NK-92 (cell line): ENCODE data around the gene GAB2.
"Not testable (repeated sequence)": the region's sequence is repeated elsewhere in the genome, so short reads cannot be mapped to it uniquely, and the experiment has no call there.

Source experiments
- DNase-seq: peaks from one replicate; lab custom pipeline; 2025; ENCODE audit not compliant: unreplicated experiment; lab: John Stamatoyannopoulos, UW

Gene GAB2

DNA sequence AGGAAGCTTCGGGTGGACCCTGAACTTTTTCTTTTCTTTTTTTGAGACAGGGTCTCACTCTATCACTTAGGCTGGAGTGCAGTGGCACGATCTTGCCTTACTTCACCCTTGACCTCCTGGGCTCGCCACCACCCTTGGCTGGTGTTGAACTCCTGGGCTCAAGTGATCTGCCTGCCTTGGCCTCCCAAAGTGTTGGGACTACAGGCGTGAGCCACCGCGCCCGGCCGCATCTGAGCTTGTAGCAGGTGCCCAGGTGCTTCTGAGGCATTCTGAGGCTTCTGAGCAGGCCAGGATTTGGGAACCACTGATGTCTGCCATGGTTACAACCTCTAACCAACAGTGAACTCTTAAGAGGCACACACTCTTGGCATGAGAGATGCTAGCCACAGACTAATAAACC is 223.8 kb downstream of the GAB2 start:
- DNase-seq = no peak

DNA sequence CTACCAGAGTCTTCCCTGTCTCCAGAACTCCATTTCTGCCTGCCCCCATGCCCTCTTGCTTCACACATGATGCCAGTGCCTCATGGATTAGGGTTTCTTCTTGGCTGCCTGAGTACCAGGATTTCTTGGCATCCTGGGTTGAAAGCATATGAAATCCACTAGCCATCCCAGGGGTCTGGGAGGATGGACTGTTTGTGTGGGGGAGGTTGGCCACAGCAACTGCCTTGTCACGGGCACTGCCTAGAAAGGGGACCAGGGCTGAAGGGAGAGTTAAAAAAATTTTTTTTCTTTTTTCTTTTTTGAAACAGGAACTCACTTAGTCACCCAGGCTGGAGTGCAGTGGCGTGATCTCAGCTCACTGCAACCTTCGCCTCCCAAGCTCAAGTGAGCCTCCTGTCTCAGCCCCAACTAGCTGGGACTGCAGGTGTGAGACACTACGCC is 224.7 kb downstream of the GAB2 start:
- DNase-seq = no peak

DNA sequence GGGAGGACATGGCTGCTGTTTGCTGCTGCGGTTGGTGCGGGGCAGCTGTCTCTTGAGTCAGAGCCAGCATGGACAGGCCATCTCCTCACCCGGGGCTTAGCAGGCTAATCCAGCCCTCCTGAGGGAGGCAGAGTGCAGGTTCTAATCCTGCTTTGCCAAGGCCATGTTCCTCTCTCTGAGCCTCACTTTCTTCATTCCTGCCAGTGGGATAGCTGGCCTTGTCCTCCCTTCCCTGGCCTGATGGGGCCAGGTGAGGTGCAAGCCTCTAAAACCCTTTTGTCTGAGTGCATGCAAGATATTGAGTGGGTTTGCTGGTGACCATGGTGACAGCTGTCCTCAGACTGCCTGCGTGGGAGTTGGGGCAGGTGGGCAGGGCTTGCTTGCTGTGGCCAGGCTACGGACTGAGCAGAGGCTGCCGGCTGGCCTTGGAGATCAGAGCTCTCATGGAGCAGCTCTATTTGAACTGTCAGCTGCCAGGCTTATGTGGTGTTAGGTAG is 225.3 kb downstream of the GAB2 start:
- no peak for DNase-seq

DNA sequence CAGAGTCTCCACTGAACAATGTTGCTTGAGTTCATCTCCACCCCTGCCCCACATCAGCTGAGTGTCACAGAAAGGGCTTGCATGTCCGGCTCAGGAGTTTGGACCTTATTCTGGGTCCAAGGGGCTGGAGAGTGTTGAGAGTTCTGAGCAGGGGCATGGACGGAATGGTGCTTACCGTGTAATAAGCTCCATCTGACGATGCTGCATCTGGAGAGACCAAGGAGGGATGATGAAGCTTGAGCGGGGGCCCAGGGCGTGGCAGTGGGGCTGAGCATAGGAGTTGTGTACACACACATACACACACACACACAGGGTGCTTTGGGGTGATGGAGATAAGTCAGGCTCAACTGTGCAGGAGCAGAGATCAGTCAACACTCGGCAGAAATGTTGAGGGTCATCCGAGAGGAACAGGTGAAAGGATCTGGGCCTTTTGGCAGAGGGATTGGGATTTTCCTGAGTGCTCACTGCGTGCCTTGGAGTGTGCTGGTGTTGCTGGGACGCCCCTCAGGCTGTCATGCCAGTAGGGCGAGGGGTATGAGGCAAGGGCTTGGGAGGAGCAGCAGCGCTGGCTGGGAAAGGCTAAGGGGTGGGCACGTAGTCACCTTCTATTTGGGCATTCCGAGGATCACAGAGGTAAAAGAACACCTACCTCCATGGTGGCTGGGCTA is 226.6 kb downstream of the GAB2 start:
- DNase-seq = no peak

DNA sequence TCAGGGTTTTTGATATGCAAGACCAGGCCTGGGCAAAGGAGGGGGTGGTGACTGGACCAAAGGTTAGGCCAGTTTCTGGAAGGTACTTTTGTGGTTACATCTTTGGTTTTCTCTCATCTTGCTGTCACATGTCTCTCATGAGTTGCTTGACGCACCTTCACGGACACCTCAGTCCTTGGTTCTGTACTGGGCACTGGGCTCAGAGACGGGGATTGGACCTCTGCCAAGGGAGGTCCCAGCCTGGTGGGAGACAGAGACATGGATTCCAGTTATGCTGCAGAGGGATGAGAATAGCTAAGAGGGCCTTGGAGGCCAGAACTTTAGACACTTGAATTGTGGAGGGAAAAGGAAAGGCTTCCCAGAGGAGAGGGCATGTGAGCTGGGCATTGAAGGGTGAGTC is 227.2 kb downstream of the GAB2 start:
- DNase-seq = no peak

- no peak for DNase-seq
These were observed 227.8 kb downstream of the GAB2 start for GRCh38 chr11:78189851-78190250.

DNA sequence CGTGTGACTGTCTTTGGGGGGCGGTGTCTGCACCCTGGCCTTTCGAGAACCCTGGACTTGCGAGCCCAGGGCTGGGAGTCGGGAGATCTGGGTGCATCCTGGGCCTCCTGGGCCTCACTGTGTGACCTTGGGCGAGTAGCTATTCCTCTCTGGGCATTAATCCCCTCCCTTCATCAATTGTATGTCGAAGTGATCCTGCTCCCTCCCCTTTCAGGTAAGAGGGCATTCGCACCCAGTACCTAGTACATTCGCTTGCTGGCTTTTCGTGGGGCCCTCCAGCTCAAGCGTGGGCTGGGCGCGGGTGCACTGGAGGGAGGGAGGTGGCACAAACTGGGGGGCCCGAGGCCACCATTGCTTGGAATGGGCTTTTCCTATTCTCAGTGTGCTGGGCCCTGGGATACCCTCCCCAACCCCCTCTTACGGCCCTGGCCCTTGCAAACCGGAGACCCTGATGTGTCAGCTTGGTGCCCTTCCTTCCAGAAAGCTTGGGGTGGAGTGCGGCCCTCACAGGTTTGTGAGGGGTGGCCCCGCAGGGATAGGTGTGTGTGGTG is 228.4 kb downstream of the GAB2 start:
- DNase-seq = no peak

DNA sequence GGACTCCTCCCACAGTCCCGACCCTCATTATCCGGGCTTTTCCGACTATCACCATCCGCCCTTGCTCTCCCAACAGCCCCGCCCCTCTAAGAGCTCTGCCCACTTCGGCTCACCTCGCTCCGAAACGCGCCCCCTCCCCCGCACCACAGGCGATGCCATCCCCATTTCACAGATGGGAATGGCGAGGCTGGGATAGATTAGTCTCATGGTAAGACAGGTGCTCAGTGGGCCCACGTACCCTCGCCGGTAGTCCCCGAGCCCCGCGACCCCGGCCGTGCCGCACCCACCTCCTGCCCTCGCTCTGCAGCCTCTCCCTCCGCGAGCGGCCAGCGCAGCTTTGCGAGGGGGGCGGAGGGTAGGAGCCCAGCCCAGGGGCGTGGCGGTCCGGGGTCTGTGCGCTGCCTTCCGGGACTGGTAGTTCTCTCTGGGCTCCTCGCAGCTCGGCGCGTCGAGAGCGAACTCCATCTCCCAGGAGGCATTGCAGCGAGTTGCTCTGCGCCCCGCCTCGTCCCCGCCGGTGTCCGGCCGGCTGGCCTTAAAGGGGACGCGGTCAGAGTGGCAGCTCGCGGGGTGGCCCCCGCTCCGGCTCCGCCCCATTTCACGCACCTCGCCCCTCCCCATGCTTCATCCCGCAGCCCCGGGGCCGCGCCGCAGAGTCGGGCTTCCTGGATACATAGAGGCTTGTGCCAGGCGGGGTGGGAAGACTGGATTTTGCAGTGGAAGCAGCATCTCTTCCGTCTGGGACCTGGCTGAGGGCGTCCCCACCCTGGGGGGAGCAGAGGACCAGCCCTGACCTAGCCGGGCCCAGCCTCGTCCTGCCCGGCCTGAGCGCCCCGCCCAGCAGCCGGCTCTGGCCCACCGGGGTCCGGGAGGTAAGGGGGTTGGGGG is 229.1 kb downstream of the GAB2 start, which contains the start of the genes KCTD21 and USP35:
Gene KCTD21 (minus strand): TSS at position 341 of the 888 bp plus-strand sequence. CDS start 14,072 bp downstream, outside the sequence.
Gene USP35 (plus strand): TSS at position 634 of the 888 bp plus-strand sequence. CDS start 7,327 bp downstream, outside the sequence.
- peak; percentile 16 for DNase-seq

DNA sequence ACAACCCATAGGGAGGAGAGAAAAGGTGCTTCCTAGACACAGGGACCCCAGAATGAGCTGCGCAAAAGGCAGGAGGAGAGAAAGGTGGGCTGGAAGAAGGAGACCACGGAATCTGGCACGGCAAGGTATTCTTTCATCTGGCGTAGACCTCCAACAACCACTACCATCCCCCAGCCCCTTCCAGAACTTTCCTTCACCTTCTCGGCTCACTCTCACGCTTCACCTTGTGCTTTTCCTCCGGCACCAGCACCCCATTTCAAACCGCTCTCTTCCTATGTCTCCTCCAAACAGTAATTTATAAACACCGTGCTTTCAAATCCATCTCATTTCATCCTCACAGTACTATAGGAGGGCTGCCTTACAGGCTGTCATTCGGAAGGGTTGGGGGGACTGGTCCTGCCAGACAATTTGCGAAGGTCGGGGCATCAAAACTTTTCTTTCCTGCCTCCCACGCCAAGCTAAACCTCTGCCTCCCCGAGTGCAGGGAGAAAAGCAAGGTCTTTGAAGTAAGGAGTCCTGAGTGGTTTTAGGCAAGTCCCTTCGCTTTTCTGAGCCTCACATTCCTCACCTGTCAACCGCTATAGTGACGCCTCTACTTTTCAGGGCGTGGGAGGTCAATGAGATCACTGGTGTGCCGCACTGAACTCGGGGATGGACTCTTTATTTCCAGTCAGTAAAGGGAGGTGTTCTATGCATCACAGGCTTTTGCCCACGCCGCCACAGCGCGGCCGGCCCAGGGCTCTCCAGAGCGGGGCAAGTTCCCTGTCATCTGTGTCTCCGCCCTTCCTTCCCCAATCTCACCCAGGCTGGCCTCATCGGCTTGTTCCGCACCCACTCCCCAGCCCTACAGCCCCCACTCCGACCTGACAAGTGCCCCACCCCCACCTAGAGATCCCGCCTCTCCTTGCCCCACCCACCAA is 230.0 kb downstream of the GAB2 start:
- DNase-seq = no peak

GRCh38 chr11:78181185-78181584 is 236.4 kb downstream of the GAB2 start:
- DNase-seq = no peak

- no peak for DNase-seq
These were observed 236.9 kb downstream of the GAB2 start for GRCh38 chr11:78180751-78181150.

- no peak for DNase-seq
These were observed 238.1 kb downstream of the GAB2 start for GRCh38 chr11:78179459-78180071.

- no peak for DNase-seq
These were observed 240.4 kb downstream of the GAB2 start for GRCh38 chr11:78177216-78177615.

DNA sequence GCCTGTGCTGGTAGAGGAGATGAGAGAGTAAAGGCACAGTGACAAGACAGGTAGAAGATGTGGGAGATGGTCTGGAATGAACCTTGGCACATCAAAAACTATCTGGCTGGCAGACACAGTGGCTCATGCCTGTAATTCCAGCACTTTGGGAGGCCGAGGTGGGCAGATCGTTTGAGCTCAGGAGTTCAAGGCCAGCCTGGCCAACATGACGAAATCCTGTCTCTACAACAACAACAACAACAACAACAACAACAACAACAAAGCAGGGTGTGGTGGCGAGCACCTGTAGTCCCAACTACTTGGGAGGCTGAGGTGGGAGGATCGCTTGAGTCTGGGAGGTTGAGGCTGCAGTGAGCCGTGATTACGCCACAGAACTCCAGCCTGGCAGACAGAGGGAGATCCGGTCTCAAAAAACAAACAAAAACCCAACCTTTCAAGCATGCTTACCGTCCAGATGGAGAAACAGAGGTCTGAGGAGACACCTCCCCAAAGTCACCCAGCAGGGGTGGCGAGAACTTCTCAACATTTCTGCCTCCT is 240.9 kb downstream of the GAB2 start:
- DNase-seq = no peak

- not testable (repeated sequence) for DNase-seq
These were observed 241.8 kb downstream of the GAB2 start for GRCh38 chr11:78175862-78176261.

- no peak for DNase-seq
These were observed 245.7 kb downstream of the GAB2 start for GRCh38 chr11:78171951-78172350.

DNA sequence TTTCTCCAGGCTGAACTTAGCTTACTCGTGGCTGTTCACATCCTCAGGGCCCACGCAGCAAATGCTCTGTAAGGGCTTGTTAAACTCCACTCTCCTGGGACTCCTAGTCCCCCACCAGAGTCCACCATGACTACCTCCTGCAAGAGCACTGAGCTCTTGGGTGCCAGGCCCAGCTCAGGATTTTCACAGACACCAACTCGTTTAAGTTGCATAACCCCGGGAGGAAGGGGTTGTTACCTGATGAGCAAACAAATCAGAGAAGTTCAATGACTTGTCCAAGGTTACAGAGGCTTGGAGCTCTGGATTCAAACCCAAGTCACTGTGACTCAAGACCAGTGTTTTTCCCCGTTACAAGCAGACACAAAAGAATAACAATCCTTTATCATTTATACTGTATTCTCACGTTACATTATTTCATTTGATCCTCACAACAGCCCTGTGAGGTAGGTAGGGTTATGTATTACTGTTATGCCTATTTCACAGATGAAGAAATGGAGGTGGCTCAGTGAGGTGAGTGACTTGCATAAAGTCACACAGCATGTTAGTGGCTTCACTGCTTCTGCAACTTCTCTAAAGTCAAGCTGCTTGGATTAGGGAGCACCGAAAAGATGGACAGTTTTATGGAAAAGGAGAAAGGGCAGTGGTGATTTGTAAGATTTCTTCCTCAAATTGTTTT is 246.6 kb downstream of the GAB2 start:
- no peak for DNase-seq

- DNase-seq = no peak
These were observed 247.2 kb downstream of the GAB2 start for GRCh38 chr11:78170413-78170812.
